GM21381 (cell line): ENCODE measurements around the gene UBQLN1.
"Not testable (repeated sequence)": the region's sequence is repeated elsewhere in the genome, so short reads cannot be mapped to it uniquely, and the experiment has no call there.

Source experiments
- ATAC-seq: cut with Tn5 transposase; IDR thresholded peaks from one replicate; pipeline ENCODE4 v1.9.1; 2021; ENCODE audit warnings: mild to moderate bottlenecking, moderate library complexity; ENCODE audit not compliant: unreplicated experiment

Gene UBQLN1

DNA sequence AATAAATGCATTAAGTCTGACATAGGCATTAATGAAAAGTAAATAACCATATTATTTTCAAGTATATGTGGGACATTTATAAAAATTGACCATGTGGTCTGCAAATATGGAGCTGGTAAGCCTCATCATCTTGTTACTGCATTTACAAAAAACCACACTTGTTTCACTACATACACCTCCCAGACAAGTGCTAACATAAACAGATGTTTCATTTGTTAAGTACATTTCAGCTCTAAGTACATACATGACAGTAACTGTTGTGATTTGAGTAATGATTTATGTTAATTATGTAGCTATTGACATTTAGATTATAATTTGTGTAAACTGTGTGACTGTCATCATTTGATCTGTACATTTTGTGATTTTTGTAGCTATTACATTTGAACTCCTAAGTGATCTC, 70.9 kb downstream of the UBQLN1 start:
- no peak for ATAC-seq

DNA sequence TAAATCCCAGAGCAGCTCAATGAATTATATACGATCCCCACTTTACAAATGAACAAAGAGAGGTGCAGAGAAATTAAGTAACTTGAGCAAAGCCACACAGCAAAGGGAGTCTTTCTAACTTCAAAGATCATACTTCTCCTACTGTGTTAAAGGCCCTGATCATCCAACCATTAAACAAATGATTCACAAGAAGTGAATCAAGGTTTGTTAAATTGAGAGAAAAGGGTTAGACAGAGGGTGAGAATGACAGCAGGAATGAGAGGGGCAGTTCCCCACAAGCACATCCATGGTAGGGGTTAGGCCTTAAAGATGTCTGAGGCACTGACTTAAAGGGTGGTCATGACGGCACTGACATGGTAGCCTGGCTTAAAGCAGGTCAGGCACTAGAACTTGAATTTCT, 74.1 kb downstream of the UBQLN1 start:
- no peak for ATAC-seq

DNA sequence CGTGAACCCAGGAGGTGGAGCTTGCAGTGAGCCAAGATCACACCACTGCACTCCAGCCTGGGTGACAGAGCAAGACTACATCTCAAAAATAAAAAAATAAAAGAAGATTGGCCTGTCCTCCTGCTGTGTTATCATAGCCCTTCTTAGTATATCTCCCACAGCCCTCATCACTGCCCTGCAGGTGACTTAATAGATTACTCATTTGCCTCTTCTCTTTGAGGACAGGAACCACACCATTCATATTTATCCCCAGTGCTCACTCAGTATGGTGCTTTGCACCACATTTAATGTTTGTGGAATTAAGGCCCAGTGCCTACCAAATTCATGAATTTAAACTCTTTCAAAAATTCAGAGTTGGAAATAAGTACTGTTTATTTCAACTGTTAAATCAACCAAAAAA, 74.5 kb downstream of the UBQLN1 start:
- ATAC-seq, result peak; percentile 46

DNA sequence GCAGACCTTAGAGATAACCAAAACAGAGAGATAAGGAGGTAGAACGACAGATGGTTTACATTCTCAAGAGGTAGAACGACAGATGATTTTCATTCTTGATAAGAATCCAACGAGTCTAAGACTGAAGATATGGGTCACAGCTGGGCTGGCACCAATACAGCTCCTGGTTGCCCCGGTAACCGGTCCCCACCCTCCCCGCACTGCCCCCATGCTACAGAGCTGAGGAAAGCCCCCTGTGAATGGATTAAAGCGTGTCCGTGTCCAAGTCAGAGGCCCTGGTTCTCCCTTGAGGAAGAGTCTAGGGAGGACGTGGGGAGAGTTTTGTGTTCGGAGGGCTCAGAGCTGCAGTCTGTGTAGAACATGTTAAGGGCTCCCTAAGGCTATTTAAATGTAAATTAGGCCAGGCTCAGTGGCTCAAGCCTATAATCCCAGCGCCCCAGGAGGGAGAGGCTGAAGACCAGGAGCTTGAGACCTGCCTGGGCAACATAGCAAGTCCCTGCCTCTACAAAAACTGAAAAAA, 76.8 kb downstream of the UBQLN1 start:
- ATAC-seq, result no peak

DNA sequence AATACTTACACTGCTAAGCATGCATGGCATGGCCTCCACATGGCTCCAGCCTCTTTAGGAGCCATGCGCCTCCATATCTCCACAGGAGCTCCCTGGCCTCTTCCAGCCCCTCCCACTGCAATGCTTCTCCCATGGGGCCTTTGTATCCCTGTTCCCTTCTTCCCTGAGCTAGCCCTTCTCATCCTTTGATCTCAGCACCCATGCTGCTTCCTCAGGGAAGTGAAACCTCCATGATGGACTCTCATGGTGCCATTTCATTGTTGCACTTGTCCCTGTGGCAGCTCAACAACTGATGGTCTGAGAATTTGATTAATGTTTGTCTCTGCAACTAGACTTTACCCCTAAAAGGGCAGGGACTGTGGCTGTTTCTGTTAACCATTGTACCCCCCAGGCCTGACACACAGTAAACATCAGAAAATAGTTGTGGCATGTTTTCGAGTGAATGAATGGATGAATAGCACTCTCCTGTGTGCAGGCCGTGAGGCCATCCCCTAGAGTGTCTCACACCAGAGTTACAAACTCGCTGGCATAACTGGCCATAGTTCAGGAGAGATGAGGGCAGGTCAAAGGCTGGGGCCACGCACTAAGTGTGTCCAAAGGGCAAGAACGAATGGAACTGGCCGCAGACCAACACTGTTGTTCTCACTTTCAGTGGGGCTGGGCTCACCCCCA, 78.2 kb downstream of the UBQLN1 start:
- no peak for ATAC-seq

DNA sequence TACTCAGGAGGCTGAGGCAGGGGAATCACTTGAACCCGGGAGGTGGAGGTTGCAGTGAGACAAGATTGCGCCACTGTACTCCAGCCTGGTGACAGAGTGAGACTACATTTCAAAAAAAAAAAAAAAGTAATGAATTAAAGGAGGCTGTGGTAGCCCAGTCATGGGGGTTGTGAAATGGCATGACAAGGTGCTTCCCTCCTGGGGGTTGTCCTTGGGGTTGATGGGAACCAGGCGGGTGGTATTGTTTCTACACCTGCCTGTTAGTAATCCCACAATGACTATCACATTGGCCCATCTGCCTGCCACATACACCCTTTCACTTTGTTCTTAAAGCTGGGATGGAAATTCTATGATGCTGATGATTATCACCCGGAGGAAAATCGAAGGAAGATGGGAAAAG, 79.2 kb downstream of the UBQLN1 start:
- ATAC-seq, result no peak

DNA sequence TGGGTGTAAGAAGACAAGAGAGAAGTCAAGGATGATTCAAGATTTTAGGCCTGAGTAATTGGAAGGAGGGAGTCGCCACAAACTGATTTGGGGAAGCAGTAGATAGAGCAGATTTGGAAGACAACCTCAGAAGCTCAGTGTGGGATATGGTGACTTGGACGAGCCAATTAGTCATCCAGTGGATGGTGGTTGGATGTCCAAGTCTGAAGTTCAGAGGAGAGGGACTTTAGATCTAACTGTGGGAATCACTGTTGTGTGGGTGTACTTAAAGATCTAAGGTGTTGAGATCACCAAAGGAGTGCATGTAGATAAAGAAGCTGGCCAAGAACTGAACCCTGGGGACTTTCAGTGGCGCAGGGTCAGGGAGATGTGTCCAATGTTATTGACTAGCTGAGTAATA, 82.6 kb downstream of the UBQLN1 start:
- no peak for ATAC-seq

DNA sequence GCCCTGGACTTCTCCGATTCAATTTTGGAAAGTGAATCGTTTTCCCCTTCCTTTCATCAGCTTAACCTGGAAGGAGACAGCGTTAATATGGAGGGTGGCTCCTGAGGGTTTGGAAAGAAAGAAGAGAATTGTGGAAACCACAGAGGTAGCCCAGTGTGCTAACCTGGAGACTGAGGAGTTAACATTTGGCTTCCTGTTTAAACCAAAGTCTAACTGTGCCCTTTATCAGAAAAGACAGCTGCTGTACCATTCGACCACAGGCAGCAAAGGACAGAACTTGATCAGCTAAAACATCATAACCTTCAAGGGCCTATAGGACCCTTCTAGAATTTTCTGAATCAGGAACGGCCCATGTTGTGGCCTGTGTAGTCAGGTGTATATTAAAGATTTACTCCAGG, 84.1 kb downstream of the UBQLN1 start:
- ATAC-seq, result peak; percentile 34

DNA sequence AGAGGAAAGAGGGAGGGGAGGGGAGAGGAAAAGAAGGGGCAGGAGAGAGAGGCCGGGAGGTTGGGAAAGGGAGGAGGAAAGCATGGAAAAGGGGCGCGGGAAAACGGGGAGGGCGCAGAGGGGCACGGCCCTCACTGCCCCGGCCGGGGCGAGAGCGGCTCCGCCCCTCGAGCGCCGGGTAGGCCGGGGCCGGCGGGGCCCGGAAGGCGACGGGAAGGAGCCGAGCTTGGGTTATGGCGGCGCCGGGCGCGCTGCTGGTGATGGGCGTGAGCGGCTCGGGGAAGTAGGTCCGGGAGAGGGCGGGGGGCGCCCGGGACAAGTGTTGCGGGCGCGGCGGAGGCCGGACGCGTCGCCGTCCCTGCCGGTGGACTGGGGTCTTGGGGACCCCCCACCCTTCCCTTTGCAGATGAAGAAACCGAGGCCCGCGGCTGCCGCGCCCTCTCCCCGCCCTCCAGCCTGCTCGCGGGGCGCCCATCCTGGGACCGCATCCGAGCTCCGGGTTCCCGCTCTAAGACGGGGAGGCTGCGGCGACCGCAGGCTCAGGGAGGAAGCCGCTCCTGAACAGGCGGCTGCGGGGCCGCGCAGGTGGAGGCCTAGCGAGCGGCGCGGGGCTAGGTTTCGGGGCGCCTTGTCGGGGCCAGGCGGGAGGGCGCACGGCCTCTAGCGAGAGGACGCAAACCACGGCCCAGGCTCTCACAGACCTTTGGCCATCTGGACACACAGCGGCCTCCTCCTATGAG, 84.6 kb downstream of the UBQLN1 start, which contains the start of gene IDNK:
Gene IDNK (plus strand): TSS at position 205 of the 740 bp plus-strand sequence. CDS start 29 bp downstream, at position 234.
- ATAC-seq, result peak; percentile 83

DNA sequence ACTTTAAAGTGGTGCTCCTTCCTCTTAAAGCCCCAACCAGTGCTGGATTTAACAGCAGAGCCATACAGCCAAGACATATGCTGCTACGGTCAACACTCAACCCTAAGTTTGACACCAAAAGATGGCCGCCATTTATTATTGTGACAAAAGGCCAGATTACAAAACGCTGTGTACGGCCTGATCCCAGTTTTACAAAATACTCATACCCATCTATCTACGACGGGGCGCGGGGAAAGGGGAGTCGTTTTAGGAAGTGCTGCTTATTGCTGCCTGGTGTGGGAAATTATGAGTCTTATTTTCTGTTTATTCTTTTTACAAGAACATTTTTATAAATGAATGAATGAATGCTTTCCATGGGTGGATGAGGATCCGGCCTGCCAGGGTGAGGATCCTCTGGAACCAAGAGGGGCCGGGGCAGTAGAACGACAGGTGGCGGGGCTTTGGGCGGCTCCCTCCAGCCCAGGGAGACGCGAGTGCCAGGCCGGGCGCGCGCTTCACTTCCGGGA, 85.3 kb downstream of the UBQLN1 start:
- peak; percentile 47 for ATAC-seq

DNA sequence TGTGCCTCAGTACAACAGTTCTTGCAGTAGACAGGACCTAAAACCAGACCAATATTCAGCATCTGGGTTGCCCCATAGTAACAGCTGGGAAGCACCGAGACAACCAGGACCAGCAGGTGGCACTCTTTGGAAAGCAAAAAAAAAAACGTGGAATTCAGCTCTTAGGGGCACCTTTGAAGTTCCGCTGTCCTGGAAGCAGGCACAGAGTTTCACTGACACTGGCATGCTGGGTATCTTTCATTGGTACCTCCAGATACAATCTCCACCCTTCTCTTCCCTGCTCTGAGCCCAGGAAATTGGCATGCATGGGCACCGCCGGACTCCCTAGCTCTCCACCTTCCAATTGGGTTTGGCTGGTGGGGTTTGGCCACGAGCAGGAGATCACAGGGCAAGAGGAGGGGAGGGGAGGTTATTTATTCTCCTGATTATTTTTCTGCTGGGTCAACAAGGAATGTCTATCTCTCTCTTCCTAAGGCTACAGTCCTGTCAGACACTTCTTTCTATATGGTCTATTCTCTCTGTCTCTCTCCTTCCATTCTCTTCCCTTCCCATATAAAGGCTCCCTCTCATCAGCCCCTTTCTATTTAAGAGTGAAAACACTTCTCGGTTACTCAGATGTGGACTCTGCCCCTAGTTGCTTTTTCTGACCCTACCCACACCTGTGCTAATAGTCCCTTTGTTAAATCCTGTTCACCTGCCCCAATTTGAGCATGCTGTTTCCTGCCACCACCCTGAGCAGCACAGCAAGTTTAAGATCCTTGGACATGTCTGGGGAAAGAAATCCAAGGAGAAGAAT, 86.7 kb downstream of the UBQLN1 start:
- ATAC-seq, result no peak

DNA sequence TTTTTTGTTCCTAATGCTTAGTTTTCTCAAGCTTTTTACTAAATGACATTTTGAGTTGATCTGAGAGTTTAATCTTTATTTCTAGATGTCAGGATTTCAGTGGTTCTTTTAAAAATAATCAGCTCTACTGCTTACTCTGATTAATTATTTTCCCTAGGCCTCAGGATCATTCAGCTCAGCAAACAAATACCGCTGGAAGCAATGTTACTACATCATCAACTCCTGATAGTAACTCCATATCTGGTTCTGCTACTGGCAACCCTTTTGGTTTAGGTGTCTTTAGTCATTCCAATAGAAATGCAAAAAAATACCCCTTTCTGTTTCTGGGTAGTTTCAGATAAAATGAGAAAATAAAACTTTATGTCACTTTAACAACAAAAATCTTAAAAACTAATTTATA, 90.5 kb downstream of the UBQLN1 start:
- ATAC-seq, result no peak

DNA sequence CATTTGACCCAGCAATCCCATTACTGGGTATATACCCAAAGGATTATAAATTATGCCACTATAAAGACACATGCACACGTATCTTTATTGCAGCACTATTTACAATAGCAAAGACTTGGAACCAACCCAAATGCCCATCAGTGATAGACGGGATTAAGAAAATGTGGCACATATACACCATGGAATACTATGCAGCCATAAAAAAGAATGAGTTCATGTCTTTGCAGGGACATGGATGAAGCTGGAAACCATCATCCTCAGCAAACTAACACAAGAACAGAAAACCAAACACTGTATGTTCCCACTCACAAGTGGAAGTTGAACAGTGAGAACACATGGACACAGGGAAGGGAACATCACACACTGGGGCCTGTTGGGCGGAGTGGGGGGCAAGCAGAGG, 94.5 kb downstream of the UBQLN1 start:
- ATAC-seq, result not testable (repeated sequence)
